ENCODE results near the gene DPH3. TPM values are rescaled to one million over a fixed set of nuclear protein-coding genes. Genes with fewer than 3 reads are reported as not detected.

DPH3 gene
- total and polyA plus RNA-seq, 4 donors = 11.7 to 22.0 (median 16.3) TPM

GRCh38 chr3:16239780-16240179 is 25.0 kb downstream of the DPH3 start:
- Histone ChIP-seq H3K27ac (ENCODE audit: low read depth in 1 of 2, low read length in 1 of 2) (no peak overlapping the region), H3K4me3 (no peak overlapping the region), H3K9ac (ENCODE audit: insufficient read depth in 1 of 2, low read length in 2 of 2) (no peak overlapping the region), H3K36me3 (ENCODE audit: control insufficient read depth in 4 of 4, insufficient read depth in 4 of 4, low read length in 4 of 4) (no peaks in the 10 kb centered on the region), H3K27me3 (ENCODE audit: control insufficient read depth in 3 of 3, insufficient read depth in 3 of 3, low read length in 2 of 3) (no peaks in the 10 kb centered on the region), H3K9me3 (ENCODE audit: control insufficient read depth in 4 of 4, insufficient read depth in 3 of 4, low read length in 3 of 4) (no peaks in the 10 kb centered on the region), H3K4me1 (ENCODE audit: control insufficient read depth in 5 of 5, insufficient read depth in 5 of 5, low read length in 5 of 5) (peaks cover 0 to 12% (median 6%) of the 10 kb centered on the region in 5 donors)
- DNase-seq = no peak
- no peak for ATAC-seq (ENCODE audit: insufficient read depth, low FRiP score)
- no peak for TF ChIP-seq CTCF (IDR thresholded peaks at IDR 0.05; ENCODE audit: control extremely low read depth, extremely low read depth)
- 71 to 81% methylated on average over 4 of the region's 4 CpGs for WGBS, 2 donors

GRCh38 chr3:16239086-16239770 is 25.5 kb downstream of the DPH3 start:
- peaks cover 0 to 12% (median 3%) of the 10 kb centered on the region in 5 donors for H3K4me1 ChIP-seq (ENCODE audit: control insufficient read depth in 5 of 5, insufficient read depth in 5 of 5, low read length in 5 of 5)
- DNase-seq = peak in 1 of 3 donors; percentile 32
- no peaks in the 10 kb centered on the region for H3K36me3 ChIP-seq (ENCODE audit: control insufficient read depth in 4 of 4, insufficient read depth in 4 of 4, low read length in 4 of 4)
- 69 to 90% methylated on average over 3 of the region's 3 CpGs for WGBS, 2 donors
- ATAC-seq (ENCODE audit: insufficient read depth, low FRiP score) = no peak
- no peaks in the 10 kb centered on the region for H3K9me3 ChIP-seq (ENCODE audit: control insufficient read depth in 4 of 4, insufficient read depth in 3 of 4, low read length in 3 of 4)
- H3K4me3 ChIP-seq = no peak overlapping the region
- TF ChIP-seq CTCF (IDR thresholded peaks at IDR 0.05; ENCODE audit: control extremely low read depth, extremely low read depth) = no peak
- H3K27ac ChIP-seq (ENCODE audit: low read depth in 1 of 2, low read length in 1 of 2) = no peak overlapping the region
- no peaks in the 10 kb centered on the region for H3K27me3 ChIP-seq (ENCODE audit: control insufficient read depth in 3 of 3, insufficient read depth in 3 of 3, low read length in 2 of 3)
- H3K9ac ChIP-seq (ENCODE audit: insufficient read depth in 1 of 2, low read length in 2 of 2) = no peak overlapping the region

GRCh38 chr3:16236856-16237393 is 27.8 kb downstream of the DPH3 start:
- Histone ChIP-seq H3K4me1 (ENCODE audit: control insufficient read depth in 5 of 5, insufficient read depth in 5 of 5, low read length in 5 of 5) (peaks cover 0 to 12% (median 0%) of the 10 kb centered on the region in 5 donors), H3K27ac (ENCODE audit: low read depth in 1 of 2, low read length in 1 of 2) (no peak overlapping the region), H3K36me3 (ENCODE audit: control insufficient read depth in 4 of 4, insufficient read depth in 4 of 4, low read length in 4 of 4) (no peaks in the 10 kb centered on the region), H3K27me3 (ENCODE audit: control insufficient read depth in 3 of 3, insufficient read depth in 3 of 3, low read length in 2 of 3) (no peaks in the 10 kb centered on the region), H3K4me3 (no peak overlapping the region), H3K9me3 (ENCODE audit: control insufficient read depth in 4 of 4, insufficient read depth in 3 of 4, low read length in 3 of 4) (no peaks in the 10 kb centered on the region), H3K9ac (ENCODE audit: insufficient read depth in 1 of 2, low read length in 2 of 2) (no peak overlapping the region)
- DNase-seq (peak in 2 of 3 donors; percentile 66 to 80), ATAC-seq (ENCODE audit: insufficient read depth, low FRiP score) (no peak)
- TF ChIP-seq CTCF (IDR thresholded peaks at IDR 0.05; ENCODE audit: control extremely low read depth, extremely low read depth) = no peak
- WGBS, 2 donors = 69 to 93% methylated on average over 3 of the region's 3 CpGs
